Esophagus mucosa (tissue), 1 donor: ENCODE results near the gene GNAT3. TPM values are rescaled to one million over a fixed set of nuclear protein-coding genes. Genes with fewer than 3 reads are reported as not detected.

Source experiments
- ATAC-seq: fragments of 200-7000 bp; cut with Tn5 transposase; one replicate; pipeline ENCODE4 v1.9.1; 2020
- total RNA-seq: library from RNA; stranded (reverse); gene quantifications from one replicate; pipeline ENCODE4 v1.2.4, GENCODE V29; 2023
- donor health status: DM: yes; HTN: yes; CAD: no.

GNAT3 gene
- total RNA-seq, 1 donor from 2014 or later, result not detected

DNA sequence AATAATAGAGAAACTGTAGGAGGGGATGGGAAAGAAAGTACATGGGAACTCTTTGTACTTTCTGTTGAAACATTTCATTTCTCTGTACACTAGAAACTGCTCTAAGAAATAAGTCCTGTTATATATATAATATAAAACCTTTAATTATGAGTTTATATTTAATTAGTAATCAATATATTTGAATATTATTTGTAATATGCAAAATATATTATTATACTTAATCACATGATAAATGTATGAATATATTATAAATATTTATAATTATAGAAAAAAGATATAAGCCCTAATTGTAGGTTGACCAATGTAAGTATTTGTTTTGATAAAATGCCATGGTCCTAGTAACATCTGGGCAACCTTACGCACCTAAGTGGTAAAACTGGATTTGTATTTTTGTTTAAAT, 51.0 kb downstream of the GNAT3 start:
- no peak for ATAC-seq

- no peak for ATAC-seq
These were observed 51.9 kb downstream of the GNAT3 start for GRCh38 chr7:80459776-80460510.

- no peak for ATAC-seq
These were observed 52.8 kb downstream of the GNAT3 start for GRCh38 chr7:80458822-80459725.

DNA sequence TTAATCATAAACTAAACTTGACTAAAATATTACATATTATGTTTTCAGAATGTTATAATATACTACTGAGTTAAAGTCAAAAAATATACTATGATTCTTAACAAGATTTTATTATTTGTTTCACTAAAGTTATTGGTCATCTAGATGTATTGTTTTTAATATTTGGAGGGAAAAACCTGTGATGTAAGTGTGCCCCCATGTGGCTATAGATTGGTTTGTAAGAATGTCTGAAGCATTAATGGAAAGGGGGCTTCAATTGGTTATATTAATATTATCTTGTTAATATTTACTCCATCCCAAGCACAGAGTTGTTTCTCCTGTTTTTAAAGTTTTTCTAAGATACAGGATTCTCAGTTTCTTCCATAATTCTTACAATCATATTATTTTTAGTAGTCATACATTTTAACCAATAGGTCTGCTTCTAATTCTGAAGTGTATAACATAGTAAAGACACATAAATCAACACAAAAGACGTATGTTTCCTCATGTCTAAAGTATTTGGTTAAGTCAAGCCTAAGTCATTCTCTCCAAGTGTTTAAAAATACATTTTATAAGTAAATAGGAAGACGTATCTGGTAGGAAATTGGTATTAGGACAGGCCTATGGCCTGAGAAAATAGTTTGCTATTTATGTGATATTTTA, 58.0 kb downstream of the GNAT3 start:
- no peak for ATAC-seq

GRCh38 chr7:80450621-80451308, 61.1 kb downstream of the GNAT3 start:
- no peak for ATAC-seq

GRCh38 chr7:80449836-80450235, 62.0 kb downstream of the GNAT3 start:
- no peak for ATAC-seq

- ATAC-seq, result no peak
These were observed 66.5 kb downstream of the GNAT3 start for GRCh38 chr7:80445351-80445750.

DNA sequence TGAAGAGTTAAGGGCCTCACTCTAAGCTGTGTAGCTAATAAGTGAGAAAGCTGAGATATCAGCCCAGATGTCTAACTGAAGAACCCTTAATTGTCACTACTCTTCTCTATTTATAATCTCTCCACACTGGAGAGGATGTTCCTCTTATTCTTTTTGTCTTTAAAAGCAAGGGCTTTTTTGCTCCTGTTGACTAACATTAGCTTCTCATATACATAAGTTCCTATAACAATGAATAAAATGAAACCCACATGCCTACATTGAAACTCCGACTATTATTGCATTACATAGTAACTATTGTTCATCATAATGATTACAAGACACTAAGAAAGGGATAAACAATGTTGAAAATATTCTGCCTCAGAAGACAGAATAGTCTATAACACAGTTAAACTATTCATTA, 67.1 kb downstream of the GNAT3 start:
- no peak for ATAC-seq

DNA sequence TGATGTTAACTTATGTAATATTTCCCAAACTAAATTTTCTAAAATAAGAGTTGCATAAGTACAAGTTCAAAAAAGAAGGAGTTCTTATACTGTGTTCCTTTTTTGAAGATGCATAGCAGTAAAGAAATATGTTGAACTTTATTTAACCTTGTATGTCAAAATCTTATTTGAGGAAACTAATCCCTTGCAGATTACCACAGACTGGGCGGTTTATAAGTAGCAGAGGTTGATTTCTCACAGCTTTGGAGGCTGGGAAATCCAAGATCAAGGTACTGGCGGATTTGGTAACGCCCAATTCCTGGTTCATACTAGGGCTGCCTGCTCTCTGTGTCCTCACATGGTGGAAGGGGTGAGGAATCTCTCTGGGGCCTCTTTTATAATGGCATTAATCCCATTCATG, 68.5 kb downstream of the GNAT3 start:
- ATAC-seq, result peak; percentile 83

- no peak for ATAC-seq
These were observed 71.0 kb downstream of the GNAT3 start for GRCh38 chr7:80440883-80441282.

GRCh38 chr7:80439894-80440821, 71.7 kb downstream of the GNAT3 start:
- ATAC-seq, result peak; percentile 26

DNA sequence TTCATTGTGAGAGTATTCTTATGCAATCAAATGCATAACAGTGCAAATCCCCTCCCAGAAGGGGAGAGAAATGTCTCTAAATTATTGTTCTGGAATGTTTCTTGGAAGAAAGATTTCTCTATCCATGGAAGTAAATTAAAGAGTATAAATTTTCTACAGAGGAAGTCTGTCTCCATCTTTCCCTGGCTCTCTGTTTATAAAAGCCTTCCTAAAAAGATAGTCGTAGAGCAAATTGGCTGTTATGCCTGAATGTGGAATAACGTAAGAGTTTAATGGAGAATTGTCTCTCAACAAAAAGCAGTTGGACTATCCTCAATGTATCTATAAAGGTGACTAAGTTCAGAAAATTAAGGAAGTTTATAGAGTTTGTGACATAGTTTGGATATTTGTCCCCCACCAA, 76.3 kb downstream of the GNAT3 start:
- ATAC-seq, result no peak

DNA sequence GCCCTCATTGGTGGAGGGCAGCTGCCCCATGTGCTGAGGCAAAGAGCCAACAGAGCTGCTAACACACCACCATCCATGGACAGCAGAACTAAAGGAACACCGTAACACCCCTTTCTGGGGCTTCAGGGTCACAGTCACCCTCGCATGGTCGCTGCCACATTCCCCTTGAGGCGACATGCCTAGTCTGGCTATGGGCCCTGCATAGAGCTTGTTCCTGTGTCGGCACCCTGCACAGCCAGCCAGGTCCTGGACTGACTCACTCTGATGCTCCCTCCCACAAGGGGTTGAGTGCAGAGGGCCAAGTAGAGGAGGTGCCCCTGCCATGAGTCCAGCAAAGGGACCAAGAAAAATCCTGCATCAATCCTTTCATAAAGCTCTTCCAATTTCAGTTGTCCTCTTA, 77.8 kb downstream of the GNAT3 start:
- ATAC-seq, result peak; percentile 53

GRCh38 chr7:80432166-80432565, 79.7 kb downstream of the GNAT3 start:
- ATAC-seq, result no peak

- ATAC-seq, result no peak
These were observed 82.7 kb downstream of the GNAT3 start for GRCh38 chr7:80429181-80429580.

DNA sequence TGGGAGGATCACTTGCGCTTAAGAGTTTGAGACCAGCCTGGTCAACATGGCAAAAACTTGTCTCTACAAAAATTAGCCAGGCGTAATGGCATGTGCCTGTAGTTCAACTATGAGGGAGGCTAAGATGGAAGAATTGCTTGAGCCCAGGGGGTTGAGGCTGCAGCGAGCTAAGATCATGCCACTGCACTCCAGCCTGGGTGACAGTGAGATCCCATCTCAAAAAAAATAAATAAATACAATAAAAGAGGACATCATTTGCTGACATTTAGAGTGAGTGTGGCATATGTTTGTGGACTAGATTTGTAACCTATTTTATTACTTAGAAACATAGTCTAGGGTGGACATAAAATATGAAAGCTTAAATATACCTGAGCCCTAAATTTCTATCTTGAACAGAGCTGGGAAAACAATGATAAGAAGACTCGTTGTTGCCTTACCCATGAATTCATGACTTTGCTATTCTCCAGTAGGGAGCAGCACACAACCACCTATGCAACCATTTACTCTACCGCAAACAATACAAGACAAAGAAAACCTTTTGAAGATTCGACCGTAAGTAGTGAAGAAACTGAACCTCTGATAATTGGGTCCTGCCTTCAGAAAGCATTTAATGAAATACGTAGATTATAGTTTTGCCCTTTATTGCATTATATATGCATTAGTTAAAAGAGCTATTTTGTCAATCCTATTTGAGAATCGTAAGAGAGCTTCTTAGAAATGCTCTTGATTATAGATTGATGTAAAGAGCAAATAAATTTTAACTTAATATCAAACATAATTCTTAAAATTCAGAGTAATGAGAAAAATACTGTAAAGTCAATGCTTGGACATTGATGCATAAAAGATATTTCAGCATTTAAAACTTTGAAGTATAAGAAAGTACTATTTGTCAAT, 83.5 kb downstream of the GNAT3 start:
- peak; percentile 67 for ATAC-seq

DNA sequence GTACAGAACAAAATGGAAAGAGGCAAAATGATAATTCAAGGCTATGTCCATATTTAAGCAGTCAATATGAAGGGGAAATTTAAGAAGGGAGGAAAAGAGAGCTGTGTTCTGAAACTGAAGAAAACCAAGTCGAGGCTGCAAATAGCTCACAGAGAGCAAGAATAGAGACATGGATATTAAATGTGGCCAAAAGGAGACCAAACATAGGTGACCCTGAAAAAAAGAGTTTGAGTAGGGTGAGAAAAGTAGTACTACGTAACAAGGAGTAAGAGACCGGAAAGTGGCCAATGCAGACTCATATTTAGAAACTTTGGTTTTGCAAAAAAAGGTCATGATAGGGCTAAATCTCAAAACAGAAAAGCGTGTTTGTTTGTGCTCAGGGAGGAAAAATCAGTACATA, 84.6 kb downstream of the GNAT3 start:
- no peak for ATAC-seq

GRCh38 chr7:80420876-80421275, 91.0 kb downstream of the GNAT3 start:
- ATAC-seq, result no peak

DNA sequence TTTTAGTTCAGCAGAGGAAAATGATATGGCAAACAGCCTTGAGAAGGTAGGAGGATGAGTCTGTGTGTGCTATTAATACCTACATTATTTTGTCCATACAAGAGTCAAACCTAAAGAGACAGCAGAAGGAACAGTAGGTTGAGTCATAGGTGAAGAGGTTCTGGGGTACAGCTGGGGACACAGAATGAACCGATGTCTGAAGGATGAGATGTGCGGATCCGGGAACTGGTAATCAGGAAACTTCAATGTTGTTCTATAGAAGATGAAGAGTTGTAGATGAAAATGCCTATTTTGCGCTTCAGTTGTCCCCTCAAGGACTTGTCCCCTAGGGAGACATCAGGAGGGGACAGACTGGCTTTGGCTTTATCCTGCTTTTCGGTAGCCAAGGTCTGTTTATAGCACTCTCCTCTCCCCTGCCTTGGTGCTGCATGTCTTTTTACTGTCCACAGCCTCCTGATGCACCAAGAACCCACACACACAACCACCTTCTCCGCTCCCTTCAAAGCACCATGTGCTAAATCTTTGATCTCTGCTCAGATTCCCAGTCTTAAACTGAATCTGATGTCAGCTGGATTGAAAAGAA, 94.6 kb downstream of the GNAT3 start:
- ATAC-seq, result no peak

DNA sequence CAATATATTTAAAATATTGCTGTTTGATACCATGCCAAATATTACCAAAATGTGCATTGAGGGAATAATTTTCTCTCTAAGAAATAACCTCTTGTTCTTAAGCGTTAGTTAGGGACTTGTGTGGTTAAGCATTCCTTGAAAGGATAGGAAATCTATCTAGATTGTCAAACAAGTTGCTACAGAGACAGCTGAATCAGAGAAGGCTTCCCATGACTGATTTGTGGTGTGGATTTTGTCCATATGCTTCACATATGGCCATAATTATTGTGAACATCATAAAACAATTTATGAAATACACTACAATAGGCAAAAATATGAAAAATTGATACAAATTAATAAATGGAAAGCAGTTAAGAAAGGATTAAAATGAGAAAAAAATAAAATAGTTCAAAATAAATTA, 96.3 kb downstream of the GNAT3 start:
- no peak for ATAC-seq
